GM21619 (cell line): ENCODE measurements around the gene KCNQ1.

Source experiments
- ATAC-seq: cut with Tn5 transposase; IDR thresholded peaks from one replicate; pipeline ENCODE4 v1.9.1; 2021; ENCODE audit not compliant: unreplicated experiment

KCNQ1 gene

DNA sequence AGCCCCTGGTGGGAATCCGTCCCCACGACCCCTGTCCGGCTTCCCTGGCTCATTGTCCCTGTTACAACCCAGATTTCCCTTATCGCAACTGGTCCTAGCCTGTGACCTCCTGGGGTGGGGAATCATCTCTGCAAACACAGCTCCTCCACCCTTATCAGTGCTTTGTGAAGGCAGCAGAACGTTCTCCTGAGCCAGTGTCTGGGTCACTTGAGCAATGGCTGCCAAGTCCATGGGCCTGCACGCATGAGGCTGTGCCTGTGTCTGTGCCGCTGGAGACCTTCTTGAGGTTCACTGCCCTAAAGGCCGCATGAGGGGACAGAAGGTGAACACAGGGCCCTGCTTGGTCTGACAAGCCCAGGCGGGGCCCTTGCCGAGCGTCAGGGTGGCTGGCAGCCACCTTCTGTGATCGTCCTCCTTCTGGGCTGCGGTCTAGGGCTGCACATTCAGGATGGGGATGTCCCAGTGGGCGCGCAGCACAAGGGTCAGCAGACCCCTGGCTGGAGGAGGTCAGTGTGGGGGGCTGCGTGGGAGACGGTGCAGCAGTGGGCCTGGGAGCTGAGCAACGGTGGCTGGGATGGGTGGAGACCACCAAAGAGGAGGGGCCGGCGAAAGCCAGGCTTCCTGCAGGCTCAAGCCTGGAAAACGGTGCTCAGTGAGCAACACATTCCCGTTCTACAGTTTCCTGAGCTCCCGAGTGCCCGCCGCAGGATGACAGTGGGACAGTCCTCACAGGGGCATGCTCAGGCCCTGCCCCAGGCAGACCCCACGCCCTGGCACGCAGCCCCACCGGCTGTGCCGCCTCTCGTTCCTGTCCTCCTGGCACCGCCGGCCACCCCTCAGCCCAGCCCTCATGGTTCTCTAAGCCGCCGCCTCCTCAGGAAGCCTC lies 366.6 kb downstream of the KCNQ1 start:
- no peak for ATAC-seq

DNA sequence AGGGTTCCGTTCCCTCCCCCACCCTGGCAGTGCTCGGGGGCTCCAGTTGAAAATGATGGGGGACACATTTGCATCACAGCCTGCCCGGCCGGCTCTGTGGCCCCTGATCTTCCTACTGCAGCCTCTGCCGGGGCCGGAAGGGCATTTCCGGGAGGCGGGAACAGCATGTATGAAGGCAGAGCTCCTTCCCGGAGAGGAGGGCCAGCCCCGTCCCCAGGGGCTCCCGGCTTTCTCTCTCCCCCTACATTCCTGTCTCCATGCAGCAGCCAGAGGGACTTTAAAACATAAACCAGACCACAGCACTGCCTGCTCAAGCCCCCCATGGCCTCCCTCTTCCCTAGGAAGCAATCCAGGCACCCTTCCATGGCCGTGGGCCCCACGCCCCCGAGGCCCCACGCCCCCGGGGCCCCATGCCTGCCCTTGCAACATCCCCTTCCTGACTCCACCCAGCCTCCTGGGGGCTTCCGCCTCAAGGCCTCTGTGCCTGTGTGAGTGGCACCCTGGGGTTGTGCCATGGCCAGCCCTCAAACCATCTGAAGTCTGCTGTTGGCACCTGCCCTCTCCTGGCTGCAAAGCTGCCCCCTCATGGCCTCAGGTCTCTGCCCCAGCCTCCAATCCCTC lies 367.7 kb downstream of the KCNQ1 start:
- no peak for ATAC-seq

DNA sequence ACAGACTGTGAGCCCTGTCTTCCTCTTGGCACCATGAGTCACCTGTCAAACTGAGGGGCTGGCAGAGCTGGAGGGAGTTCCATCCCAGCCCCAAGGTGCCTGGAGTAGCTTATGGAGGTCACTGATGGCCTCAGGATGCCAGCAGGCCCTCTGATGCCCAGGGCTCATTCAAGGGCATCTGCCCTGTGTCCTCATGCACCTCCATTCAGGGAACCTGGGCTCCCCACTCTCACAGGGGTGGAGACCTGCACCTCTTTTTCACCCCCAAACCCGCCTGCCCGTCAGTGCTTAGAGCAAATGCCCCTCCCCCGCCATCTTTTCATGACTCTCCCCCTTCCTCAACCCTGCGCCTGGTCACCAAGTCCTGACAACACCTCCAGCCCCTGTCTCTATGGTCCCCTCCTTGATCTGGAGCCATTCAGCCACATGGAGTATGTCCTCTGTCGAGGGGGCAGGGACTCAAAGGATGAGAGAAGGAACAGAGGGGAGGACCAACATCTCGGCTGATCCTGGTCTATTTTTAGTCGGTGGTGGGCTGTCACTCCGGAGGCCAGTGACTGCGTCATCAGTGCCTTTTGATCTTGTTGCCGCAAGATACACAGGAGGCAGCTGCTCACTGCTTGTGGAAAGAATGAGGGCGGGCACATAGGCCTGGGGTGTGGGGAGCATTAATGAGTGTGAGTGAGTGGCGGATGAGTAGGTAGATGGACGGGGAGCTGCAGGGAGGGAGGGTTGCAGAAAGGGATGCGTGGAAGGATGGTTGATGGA lies 368.5 kb downstream of the KCNQ1 start:
- no peak for ATAC-seq

DNA sequence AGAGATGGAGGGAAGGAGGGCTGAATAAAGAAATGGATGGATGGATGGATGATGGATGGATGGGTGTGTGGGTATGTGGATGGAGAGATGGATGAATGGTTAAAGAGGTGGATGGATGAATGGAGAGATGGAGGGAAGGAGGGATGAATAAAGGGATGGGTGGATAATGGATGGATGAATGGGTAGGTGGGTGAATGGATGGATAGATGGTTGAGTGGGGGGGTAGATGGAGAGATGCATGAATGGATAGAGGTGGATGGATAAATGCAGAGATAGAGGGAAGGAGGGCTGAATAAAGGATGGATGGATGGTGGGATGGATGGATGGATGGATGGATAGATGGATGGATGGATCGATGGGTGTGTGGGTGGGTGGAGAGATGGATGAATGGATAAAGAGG lies 369.2 kb downstream of the KCNQ1 start:
- no peak for ATAC-seq

DNA sequence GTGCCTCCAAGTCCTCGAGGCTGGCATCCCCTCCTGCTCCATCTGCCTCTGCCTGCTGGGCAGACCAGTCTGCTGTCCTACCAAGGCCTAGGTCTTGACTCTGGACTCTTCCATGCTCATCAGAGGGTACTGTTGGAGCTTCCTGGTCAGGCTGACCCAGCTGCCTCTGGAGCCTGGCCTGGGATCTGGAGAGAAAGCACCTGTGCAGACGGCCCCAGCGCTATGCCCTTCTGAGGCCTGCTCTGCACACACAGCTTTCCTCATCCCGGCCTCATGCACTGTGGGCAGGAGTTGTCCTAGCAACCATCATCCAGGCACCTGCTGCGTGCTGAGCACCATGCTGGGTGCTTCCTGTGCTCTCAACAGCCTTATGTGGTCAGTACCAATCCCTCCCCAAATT lies 369.9 kb downstream of the KCNQ1 start:
- no peak for ATAC-seq

DNA sequence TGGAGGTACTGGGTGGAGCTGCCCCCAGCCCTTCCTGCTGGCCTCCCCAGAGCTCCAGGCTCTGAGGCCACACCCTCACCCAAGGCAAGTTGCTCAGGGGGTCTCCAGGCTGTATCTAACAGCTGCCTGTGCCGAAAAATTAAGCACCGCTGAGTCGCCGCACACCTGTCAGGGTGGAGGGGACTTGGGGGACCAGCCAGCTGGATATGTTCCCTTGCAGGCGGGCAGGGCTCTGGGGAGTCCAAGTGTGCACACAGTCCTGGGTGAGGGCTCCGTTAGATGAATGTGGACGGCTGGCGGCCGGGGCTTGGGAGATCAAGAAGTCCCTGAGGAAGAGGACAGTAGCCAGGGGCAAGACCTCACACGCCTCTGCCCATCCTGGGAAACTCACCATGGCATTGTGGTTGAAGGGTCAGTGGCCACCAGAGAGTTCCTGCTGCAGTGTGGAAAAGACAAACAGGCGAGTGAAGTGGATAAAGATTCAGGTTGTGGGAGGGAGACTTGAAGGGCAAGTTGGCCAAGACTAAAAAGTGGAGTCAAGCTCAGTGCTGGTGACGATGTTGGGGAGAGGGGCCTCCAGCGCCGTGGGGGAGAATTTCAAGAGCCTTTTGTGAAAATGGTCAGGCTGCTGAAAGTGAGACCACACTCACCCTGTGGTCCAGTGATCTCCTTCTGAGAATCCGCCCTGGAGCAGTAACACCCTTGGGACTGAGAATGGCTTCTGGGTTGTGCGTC lies 371.1 kb downstream of the KCNQ1 start:
- ATAC-seq, result no peak

DNA sequence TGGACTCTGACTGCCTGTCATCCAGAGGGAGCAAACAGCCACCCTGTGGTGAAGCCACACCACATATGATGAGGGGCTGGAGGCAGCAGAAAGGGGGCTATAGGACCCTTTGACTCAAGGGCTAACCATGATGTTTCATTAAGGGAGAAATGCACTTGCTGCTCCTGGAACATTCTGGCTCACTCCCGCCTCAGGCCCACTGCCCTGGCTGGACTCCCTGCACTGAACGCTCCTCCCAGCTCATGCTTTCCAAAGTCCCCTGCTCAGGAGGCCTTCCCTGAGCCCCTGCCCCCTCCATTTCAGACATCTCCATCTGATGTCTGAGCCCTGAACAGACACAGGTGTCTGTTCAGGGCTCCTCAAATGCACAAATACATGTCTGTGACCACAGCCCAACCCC lies 371.7 kb downstream of the KCNQ1 start:
- ATAC-seq, result no peak

DNA sequence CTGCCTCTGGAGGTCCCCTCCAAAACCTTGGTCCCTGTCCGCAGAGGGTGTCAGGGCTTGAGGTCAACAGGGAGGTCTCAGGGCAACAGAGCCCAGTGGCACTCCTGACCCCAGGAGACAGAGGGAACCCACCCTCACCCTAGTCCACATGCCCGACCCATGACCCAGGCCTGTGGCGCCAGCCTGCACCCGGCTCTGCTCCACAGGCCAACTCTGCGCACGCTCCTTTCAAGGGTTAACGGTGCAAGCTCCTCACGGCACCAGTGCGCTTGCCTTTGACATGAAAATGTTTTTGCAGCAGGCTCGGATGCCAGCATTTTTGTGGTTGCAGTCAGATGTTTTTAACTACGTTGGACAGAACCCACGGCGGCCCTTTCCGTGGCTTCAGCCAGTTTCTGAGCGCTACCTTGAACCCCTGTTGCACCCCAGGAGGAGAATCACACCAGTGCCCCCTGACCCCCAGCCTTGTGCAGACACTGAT lies 372.2 kb downstream of the KCNQ1 start:
- no peak for ATAC-seq

DNA sequence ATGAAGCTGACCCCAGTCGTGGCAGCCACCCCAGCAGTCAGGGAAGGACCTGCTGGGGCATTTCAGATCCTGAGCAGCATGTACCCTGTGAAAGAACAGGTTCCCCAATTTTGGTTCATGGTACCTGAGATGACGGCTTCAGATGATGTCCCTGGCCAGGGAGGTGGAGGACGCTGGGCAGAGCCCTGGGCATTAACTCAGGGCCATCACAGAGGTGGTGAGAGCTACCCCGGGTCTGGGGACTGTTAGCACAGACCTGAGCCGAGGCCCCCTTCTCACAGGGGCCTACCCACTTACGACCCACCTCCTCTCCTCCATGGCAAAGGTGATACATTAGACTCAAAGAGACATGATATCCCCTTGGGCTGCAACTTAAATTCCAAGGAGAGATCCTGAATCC lies 372.6 kb downstream of the KCNQ1 start:
- ATAC-seq, result no peak

DNA sequence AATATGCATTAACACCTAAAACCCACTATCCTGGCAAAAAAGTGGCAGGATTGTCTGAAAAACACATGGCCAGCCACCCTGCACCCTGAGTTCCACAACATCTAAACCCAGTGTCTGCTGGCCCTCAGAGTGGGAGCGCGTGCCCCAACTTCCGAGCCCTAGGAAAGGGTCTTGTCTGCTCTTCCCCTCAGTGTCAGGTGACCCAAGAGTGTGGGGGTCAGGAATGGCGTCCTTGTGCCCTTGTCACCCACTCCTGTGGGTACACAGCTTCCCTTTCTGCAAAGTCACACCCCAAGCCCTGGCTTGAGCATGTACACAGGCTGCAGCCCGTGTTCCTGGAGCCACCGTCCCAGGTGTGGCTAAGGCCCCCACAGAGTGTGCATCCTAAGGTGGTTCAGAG lies 373.2 kb downstream of the KCNQ1 start:
- ATAC-seq, result no peak

DNA sequence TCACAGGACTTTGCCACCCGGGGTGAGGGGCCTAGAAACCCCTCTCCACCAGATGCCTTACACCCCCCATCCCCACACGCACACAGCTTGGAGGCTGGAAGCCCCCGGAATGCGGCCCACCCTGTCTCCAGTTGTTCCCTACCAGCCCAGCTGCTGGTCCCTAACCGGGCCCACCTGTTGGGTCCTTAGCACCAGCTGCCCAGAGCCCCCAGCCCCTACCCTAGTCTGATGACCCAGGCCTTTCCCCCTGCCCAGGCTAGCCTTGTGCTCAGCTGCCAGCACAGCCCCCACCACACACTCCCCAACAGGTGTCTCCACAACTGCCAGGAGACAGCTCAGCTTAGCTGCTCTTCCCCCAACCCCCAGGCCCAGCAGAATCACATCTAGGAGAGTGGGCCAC lies 373.7 kb downstream of the KCNQ1 start:
- no peak for ATAC-seq

DNA sequence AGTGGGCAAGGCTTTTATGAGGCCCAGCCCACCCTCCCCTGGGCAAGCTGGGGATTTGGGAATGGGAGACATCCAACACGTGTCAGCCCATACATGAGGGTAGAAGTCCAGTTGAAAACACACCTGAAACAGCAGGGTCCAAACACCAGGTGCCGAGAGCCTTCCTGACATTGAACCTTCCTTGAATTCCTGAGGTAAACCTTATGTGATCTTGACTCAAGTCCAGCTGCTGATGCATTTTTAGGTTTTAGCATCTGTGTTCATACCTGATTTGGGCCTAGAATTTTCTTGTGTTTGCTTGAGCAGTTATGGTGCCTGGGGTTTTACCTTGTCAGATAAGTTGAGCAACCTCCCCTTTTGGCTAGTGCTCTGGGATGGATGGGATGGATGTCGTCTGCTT lies 374.5 kb downstream of the KCNQ1 start:
- ATAC-seq, result no peak

DNA sequence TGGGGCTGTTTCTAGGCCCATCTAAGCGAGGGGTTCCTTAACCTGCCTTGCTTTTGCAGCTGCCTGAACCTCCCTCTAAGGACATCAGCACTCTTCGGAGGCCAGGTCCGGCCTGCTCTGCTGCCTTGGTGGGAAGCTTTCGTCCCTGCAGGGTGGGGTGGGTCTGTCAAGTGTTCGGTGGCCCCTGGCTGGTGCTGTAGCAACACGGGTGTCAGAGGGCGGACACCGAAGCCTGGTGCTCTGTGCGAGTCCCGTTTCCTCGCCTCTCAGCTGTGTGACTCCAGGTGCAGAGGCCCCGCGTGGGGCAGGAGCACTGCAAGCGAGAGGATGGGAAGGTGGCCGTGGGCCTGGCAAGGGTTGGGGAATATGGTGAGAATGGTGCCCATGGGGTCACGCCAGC lies 376.2 kb downstream of the KCNQ1 start:
- no peak for ATAC-seq

DNA sequence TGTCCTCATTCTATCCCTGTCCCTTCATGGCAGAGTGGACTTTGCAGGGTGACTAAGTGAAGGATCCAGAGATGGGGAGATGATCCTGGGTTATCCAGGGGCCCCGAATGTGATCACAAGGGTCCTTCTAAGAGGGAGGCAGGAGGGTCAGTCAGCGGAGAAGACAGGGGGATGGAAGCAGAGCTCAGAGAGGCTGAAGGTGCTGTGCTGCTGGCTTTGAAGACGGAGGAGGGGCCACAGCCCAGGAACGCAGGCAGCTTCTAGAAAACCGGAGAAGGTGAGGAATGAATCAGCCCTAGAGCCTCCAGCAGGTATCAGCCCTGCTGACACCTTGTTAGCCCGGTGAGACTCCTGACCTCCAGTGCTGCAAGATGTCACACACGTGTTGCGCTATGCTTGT lies 377.1 kb downstream of the KCNQ1 start:
- no peak for ATAC-seq

DNA sequence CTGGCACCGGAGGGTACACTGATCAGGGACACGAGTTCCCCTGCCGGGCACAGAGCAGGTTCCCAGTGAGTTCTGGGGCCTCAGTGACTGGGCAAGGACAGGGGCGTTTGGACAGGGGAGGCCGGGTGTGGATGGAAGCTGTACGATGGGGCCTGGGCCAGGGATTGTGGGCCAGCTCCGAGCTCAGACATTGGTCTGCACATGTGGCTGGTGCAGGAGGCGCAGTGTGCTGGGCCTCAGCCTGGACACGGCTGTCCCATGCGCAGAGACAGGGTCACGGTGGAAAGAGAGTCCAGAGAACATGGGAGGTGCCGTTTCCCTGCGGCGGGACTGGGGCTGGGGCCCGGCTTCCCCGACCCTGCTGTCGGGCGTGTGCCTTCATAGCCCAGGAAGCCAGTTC lies 380.0 kb downstream of the KCNQ1 start:
- no peak for ATAC-seq

DNA sequence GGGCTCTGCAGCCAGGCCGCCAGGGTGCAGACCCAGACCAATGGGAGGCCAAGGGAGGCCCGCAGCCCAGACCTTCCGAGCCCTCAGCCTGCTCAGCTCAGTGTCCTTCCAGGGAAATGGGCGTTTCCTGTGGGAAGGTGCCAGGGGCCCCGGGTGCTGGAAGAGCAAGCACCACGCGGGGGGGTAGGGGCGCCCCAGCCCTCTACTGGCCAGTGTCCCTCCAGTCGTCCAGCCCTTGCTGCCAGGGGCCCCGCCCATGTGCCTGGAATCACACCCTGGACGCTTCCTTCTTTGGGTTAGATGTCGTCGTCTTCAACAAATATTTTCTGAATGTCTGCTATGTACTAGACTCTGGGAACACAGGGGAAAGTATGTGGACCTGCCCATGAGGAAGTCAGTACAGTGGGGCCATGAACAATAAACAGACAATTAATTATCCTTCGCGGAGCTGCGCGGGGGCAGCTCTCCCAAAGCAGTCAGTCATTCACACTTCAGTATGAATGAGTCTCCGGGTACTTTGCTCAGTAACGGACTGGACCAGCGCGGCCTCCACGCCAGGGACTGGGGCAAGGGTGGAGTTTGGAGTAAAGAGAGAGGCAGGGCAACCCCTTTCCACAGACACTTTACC lies 380.6 kb downstream of the KCNQ1 start:
- no peak for ATAC-seq

DNA sequence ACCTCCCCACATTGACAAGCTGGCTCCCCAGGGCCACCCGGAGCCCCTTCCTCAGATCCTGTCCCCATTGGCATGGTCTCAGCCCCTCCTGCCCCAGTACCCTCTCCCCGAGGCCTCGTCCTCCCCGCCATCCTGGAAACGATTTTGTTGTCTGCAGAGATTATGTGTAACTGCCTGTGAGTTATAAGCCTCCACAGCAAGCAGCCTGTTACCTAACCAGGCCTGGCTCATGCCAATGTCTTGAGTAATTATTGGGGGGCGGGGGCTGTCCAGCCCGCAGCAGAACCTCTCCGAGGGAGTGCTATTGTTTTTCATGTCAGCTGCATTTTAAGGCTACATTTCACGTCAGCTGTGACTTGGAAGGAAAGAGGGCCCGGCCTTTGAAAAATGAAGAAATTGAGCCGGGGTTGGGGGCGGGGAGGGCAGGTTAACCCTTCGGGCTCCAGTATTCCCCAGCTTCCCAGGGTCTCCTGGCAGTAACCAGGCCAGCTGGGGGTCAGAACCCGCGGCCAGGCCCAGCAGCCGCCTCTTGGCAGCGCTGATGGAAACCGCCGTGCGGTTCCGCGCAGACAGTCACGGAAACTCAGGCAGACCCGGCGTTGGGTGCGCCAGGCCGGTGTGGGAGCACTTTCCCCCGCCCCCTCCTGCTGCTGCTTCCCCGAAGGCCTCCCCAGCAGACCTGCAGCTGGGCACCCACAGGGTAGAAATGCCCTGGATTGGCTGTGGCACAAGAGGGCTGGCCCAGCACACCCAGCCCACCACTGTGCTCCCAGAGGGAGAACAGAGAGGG lies 381.3 kb downstream of the KCNQ1 start:
- no peak for ATAC-seq

DNA sequence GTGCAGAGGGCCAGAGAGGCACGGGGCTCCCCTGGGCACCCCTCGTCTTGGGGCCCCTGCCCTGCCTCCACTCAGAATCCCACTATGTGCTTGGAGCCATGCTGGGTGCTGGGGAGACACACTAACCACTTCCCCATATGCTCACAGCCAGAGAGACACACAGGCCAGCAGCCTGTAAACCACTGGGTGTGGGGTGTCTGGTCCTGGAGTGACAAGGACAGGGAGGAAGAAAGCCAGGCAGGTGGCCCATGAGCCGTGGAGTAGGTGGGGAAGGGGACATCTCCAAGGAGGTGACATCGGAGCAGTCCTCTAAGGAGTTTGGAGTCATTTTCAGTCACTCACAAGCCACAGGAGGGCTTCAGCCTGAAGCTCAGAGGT lies 381.9 kb downstream of the KCNQ1 start:
- no peak for ATAC-seq

DNA sequence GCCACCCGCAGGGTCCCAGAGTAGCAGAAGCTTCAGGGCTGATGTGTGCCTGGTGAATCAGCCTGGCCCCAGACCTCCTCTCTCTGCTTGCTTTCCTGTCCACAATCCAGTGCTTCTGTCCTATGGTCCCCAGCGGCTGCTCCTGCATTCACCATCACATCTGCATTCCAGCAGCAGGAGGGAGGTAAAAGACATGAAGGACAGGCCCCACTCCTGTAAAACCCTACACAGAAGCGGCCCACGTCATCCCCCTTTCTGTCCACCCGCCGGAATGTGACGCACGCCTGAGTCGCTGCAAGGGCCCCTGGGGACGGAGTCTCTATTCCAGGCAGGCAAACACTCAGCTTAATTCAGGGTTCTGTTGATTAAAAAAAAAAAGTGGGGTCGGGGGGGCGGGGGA lies 382.4 kb downstream of the KCNQ1 start:
- no peak for ATAC-seq

DNA sequence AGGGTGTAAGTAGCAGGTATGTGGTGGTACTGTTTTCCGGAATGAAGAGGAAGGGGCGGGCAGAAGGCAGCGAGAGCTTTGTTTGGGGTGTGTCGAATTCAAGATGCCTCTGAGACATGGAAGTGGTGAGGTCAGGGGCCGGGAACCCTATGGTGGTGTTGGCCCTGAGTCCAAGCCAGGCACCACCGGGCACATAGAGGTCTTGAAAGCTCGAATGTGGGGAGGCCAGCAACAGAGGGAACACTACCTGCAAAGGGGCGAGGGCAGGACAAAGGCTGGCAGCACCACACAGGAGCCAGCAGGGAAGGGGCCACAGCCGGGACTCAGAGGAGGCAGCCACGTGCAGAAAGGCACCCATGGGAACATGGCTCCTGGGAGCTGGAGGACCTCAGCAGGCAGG lies 383.0 kb downstream of the KCNQ1 start:
- ATAC-seq, result no peak
